ENCODE results near the gene RBM15.
A peak's percentile ranks its signal among the peaks of the same experiment; 100 is the strongest.

Gene RBM15

DNA sequence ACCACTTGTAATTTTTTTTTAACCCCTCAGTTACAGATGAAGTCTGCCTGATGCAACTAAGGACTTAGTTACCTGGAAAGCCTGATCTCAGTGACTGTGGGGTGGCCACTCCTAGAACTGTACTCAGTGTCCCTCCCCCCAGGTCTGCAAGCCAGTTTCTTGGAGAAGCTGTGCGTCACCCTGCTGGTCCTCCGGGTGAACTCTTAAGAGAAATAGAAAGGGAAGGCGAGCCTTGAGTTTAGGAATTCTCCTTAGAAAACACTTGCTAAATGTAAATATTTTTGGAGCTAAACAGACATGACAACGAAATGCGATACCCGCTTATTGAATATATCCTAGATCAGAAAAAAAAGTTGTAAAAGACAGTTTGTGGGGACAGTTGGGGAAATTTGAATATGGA, 50.9 kb downstream of the RBM15 start:
- Histone ChIP-seq H3K4me3 (ENCODE audit: low read length) (peak overlapping the region; percentile 58), H3K9ac (ENCODE audit: low read length) (peak overlapping the region; percentile 63), H3K9me3 (ENCODE audit: control insufficient read depth, low read length) (no peaks in the 10 kb centered on the region), H3K4me1 (ENCODE audit: control insufficient read depth, insufficient read depth, low read length) (peaks cover 48% of the 10 kb centered on the region), H3K27me3 (replicated peaks; ENCODE audit: control insufficient read depth, insufficient read depth, low read length) (no peaks in the 10 kb centered on the region), H3K36me3 (ENCODE audit: control insufficient read depth, insufficient read depth, low read length, severe bottlenecking) (peaks cover 11% of the 10 kb centered on the region)
- DNase-seq (ENCODE audit: low read depth) = peak; percentile 92

DNA sequence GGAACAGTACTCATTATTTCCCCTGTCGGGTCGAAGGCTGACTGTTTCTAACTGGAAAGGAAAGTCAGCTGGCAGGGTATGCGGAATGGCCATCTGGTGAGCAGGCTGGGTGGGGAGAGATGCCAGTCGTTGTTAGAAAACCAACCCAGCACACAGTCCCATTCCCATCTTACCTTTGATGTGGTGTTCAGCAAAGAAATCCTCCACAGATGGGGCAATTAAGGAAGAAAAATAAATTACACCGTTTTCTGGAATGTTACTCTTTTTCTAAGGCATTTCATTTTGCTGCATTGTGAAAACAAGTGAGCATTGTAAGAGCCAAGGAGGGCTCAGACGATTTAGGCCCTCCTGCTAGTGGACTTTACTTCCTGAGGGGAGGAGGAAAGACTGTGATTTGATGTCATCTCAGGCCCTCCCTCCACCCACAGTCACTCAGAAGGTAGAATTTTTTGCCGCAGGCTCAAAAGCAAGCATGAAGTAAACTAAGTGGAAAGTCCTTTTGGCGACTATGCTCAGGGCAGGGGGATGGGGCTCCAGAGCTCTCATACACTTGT, 51.6 kb downstream of the RBM15 start, which contains the start of gene SLC16A4:
Gene SLC16A4, minus strand, starts transcription at position 335 of the 554 bp plus-strand sequence. CDS start 1,703 bp downstream, outside the sequence.
- peak within 1 kb of the TSS; percentile 58 for H3K4me3 ChIP-seq (ENCODE audit: low read length)
- H3K4me1 ChIP-seq (ENCODE audit: control insufficient read depth, insufficient read depth, low read length) = peaks cover 48% of the 10 kb centered on the region
- H3K36me3 ChIP-seq (ENCODE audit: control insufficient read depth, insufficient read depth, low read length, severe bottlenecking) = peaks cover 11% of the 10 kb centered on the region
- no peaks in the 10 kb centered on the region for H3K9me3 ChIP-seq (ENCODE audit: control insufficient read depth, low read length)
- peak; percentile 86 for DNase-seq (ENCODE audit: low read depth)
- no peaks in the 10 kb centered on the region for H3K27me3 ChIP-seq (replicated peaks; ENCODE audit: control insufficient read depth, insufficient read depth, low read length)
- H3K9ac ChIP-seq (ENCODE audit: low read length) = peak within 1 kb of the TSS; percentile 63

DNA sequence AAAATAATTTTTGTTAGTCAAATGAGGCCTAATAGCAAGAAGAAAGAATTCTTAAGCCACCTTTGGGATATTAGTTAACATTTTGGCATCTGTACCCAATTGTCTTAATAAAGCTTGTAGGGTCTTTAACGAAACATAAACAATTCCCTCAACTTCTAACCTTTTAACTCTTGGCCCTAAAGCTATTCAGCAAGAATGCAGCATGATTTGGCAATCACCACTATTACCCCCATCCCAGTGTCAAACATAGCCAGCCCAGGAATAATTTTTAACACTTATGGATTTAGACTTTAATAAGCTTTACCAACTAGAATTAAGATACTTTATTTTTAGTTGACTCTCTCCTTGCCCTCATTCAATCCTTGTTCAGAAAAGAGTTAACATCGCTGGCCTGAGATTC, 54.1 kb downstream of the RBM15 start:
- H3K4me1 ChIP-seq (ENCODE audit: control insufficient read depth, insufficient read depth, low read length) = peaks cover 48% of the 10 kb centered on the region
- DNase-seq (ENCODE audit: low read depth) = no peak
- no peak overlapping the region for H3K9ac ChIP-seq (ENCODE audit: low read length)
- peak overlapping the region; percentile 1 for H3K4me3 ChIP-seq (ENCODE audit: low read length)
- H3K27me3 ChIP-seq (replicated peaks; ENCODE audit: control insufficient read depth, insufficient read depth, low read length) = no peaks in the 10 kb centered on the region
- no peaks in the 10 kb centered on the region for H3K9me3 ChIP-seq (ENCODE audit: control insufficient read depth, low read length)
- H3K36me3 ChIP-seq (ENCODE audit: control insufficient read depth, insufficient read depth, low read length, severe bottlenecking) = peaks cover 2% of the 10 kb centered on the region

- H3K36me3 ChIP-seq (ENCODE audit: control insufficient read depth, insufficient read depth, low read length, severe bottlenecking) = peaks cover 5% of the 10 kb centered on the region
Observed at GRCh38 chr1:110393691-110394492, 54.7 kb downstream of the RBM15 start.

GRCh38 chr1:110394493-110394820, 55.3 kb downstream of the RBM15 start:
- H3K4me1 ChIP-seq (ENCODE audit: control insufficient read depth, insufficient read depth, low read length) = peaks cover 36% of the 10 kb centered on the region
- DNase-seq (ENCODE audit: low read depth) = no peak
- no peaks in the 10 kb centered on the region for H3K9me3 ChIP-seq (ENCODE audit: control insufficient read depth, low read length)
- H3K4me3 ChIP-seq (ENCODE audit: low read length) = no peak overlapping the region
- H3K27me3 ChIP-seq (replicated peaks; ENCODE audit: control insufficient read depth, insufficient read depth, low read length) = no peaks in the 10 kb centered on the region
- no peak overlapping the region for H3K9ac ChIP-seq (ENCODE audit: low read length)
- H3K36me3 ChIP-seq (ENCODE audit: control insufficient read depth, insufficient read depth, low read length, severe bottlenecking) = peaks cover 6% of the 10 kb centered on the region

More at GRCh38 chr1:110393691-110394492, 54.7 kb downstream of the RBM15 start:
- peaks cover 42% of the 10 kb centered on the region for H3K4me1 ChIP-seq (ENCODE audit: control insufficient read depth, insufficient read depth, low read length)
- peak; percentile 69 for DNase-seq (ENCODE audit: low read depth)
- H3K27me3 ChIP-seq (replicated peaks; ENCODE audit: control insufficient read depth, insufficient read depth, low read length) = no peaks in the 10 kb centered on the region
- H3K9me3 ChIP-seq (ENCODE audit: control insufficient read depth, low read length) = no peaks in the 10 kb centered on the region
- H3K4me3 ChIP-seq (ENCODE audit: low read length) = peak overlapping the region; percentile 1
- H3K9ac ChIP-seq (ENCODE audit: low read length) = no peak overlapping the region

Measured in adipocyte (in vitro differentiated cells).